ENCODE measurements around the gene OTOS. TPM values are rescaled to one million over a fixed set of nuclear protein-coding genes. Genes with fewer than 3 reads are reported as not detected.

Gene OTOS
- total RNA-seq, 1 donor from 2014 or later: not detected

DNA sequence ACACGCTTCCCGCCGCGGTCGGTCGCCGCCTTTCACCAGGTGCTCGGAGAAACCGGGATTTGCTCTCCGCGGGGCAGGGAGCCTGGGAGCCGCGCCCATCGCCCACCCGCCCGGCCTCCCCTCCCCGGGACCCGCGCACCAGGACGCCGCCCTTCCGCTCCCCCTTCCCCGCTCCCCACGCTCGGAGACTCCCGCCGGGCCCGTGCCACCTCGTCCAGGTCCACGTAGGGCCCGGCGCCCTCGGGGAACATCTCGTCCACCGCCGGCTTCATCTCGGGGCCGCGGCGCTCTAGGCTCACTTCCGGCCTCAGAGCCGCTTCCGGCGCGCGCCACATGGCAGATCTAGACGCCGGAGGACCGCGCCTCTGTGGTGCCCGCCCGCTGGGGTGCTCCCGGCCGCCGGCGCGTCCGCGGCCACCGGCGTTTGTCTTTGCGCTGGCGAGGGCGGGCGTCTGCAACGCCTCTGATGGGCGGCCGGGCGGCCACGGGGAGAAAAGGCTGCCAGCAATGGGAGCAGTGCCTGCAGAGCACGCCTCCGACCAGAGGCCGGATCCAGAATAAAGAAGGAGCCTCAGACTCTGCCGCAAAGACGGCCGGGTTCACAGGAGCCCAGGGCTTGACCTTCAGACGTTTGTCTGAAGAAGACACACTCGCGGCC, 4.3 kb downstream of the OTOS start, which contains the start of gene COPS9:
COPS9 (minus strand) TSS at position 293 of the 658 bp plus-strand sequence; CDS start at position 272, 21 bp downstream.
- peak; percentile 32 for DNase-seq

DNA sequence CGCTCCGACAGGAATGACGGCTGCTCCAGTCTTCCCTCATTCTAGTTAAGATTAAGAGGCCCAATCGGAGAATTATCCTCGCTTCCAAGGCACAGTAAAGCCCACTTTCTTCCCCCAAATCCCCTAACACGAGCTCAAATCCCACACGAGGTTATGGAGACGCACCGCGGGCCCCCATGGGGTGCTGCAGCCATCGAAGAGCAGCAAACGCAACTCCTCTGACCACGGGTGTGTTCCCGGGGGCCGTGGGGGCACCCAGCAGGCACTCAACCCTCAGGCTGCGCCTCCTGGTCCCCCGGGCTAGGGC, 4.8 kb downstream of the OTOS start:
- DNase-seq: no peak

DNA sequence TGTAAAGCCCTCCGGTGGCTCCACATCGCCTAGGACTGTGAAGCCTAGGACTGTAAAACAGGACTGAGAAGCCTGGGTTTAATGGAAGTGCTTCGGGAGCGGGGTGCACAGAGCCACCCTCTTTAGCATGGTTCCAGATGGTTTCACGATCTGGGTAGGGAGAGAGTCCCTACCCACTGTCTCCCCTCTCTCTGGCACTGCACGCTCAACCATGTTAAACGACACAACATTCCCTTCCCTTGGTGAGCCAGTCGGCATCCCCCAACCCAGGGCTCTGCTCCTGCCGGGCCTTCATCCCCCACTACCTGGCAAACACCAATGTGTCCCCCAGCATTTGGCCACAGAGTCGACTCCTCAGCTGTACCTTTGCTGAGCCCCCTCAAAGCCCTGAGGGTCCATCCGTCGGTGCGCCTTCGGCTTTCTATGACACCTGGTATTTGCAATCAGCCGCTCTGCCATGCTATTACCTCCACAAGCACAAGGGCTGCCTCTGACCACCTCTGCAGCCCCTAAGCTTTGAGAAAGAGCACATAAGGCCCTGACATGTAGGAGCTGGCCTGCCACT, 5.4 kb downstream of the OTOS start:
- no peak for DNase-seq

DNA sequence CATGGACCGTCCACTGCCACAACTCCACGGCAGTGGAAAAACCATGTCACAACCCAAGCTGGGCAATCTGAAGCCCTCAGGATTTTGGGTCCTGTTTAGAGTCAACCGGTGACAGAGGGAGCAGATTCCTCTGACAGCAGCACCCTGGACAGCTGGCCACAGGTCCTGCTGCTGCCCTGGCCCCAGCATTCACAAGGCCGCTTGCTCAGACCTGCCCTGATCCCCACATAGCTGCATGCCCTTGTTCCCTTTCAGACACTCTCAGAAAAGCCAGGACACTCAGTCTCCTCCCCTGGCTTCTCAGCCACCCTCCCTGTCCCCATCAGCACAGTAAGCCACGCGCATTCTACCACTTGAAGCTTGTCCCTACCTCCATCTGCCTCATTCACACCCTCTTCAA, 6.0 kb downstream of the OTOS start:
- no peak for DNase-seq

DNA sequence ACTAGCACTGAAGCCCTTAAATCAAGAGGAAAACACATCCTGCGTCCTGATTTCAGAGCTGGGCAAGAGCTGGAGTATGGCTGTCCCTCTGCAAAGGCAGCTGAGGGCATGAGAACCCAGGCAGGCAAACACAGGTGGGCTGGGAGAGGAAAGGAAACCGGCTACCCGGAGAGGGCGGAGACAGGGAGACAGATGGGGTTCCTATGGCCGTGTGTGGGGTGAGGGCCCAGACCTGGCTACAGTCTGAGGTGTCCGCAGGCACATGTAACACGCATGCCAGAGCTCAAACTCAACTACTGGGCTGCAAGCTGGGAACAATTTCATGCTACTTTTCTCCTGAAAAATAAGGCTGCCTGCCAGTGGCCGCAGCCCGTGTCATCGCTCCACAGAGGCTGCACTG, 7.1 kb downstream of the OTOS start:
- DNase-seq: no peak

DNA sequence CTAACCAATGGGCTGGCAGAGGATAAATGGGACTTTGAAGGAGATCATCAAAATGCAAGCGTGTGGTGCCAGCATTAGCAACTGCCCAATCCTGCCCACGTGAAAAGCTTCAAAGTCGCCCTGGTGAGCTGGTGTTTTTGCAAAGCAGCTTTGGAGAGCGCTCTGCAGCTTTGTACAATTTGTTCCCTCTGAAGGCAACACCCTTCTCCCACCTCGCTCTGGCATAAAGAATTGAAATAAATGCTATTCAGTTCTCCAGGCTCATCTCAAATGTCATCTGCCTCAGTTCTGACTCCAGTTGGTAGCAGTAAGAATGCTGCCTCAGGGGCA, 7.8 kb downstream of the OTOS start:
- DNase-seq: no peak

DNA sequence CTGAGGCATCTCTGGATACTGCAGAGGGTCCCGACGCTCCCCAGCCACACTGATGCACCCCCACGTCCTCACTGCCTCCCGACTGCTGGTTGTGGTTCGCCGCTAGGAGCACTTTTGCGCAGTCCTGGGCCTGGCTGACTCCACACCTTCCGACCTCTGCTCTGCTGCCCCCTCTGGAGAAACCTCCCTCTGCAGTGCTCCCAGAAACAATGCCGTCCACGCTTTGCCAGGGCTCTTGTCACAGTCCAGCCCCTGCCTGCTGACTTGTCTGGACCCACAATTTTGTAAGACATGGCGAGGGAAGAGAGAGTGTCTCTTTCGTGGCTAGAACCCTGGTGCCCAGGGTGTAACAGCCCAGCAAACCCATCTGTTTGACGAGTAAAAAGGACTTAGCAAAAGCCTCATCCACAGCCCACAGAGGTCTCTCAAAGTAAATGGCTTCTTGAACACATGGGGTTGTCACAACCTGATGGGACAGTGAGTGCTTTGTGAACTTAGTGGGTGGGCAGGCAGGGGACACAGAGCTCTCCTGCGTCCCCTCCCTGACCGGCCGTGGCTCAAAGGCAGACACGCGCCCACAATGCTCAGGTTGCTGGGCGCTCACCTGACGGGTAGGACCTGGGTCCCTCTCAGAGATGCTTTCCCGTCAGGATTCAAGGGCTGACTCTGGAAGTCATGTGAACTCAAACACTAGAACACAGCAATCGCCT, 8.4 kb downstream of the OTOS start:
- no peak for DNase-seq

DNA sequence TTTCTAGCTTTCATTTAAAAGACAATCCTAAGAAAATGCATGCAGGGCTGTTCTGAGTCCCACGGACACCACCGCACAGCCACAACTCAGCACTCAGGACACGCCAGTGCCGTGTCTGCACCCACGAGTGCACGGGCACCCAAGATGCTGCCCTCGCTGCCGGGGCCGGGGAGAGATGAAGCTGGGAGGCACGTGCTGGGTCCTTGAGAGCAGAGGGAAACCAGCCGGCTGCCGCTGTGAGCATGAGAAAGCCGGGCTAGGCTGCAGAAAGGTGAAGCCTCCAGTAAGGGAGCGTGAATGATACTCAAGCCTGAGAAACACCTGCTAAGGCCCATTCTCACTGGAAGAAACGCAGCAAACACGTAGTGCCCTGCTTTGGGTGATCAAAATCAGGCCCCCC, 9.2 kb downstream of the OTOS start:
- DNase-seq: no peak

DNA sequence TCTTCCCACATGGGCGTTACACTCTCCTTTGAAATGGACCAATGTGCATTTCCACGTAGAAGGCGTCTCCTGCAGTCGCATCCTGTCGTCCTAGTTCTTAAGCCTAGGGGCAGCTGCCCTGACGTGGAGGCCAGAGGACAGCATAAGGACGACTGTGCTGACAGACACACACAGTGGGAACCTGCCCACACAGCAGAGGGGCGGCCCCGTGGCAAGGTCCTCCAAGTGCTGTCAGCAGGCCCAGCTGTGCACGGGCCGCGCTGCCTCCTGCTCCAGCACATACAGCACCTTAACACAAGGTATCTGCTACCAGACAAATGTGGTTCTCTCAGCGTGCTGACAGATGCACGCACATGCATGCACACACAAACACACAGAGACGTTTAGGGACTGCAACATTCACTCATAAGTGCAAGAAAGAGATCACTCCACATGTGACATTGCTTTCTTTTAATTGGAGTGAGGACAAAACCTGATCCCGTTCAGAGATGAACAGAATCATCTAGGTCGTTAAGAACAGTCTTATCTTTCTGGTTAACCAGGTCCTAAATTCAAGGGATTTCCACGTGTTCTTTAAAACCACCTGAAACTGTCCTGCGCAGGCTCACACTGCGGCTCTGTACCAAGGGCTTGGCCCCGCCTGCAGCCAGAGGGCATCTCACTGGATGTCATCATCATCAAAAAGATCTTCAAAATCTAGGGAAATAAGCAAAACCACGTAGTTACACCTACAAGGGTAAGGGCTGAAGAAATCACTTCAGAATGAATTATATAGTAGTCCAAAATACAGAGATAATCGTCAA, 9.9 kb downstream of the OTOS start:
- no peak for DNase-seq

DNA sequence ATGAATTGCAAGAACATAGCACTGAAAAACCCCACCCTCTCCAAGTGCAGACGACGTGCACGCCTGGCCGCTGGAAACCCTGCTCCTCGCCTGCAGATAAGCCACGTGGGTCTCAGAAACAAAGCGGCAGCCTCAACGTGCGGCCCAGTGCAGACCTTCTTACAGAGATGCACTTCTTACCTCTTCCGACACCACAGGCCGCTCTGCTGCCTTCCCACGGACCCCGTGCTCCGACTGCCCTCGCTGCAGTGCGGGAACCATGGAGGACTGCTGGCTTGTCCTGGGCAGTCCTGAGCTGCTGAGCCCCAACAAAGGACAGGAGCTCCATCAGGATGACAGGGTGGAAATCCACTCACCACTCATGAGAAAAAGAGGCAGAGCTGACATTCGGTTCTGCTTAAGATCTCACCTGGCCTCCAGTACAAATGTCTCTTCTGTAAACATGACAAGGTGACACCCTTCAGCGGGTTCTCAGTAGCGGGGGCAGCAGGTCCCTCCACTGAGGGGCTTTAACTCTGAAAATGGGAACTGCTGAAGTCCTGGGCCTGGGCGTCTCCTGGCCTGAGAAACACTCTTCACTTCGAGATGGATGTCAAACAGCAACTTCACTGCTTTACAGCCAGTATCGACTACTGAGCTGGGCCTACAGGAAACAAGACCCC, 10.6 kb downstream of the OTOS start:
- no peak for DNase-seq

DNA sequence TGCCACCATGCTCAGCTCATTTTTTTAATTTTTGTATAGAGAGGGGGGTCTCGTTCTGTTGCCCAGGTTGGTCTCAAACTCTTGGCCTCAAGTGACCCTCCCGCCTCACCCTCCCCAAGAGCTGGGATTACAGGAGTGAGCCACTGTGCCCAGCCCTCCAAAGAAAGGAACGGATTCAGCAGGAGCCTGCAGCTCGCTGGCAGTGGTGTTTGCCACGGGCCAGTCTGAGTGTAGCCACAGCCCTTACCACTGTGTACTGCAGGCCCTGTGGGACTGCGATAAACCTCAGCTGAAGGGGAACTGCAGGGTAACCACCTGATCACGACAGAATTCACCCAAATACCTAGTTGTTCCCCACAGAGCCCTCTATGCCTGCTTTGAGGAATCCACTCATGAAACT, 11.1 kb downstream of the OTOS start:
- DNase-seq: no peak

DNA sequence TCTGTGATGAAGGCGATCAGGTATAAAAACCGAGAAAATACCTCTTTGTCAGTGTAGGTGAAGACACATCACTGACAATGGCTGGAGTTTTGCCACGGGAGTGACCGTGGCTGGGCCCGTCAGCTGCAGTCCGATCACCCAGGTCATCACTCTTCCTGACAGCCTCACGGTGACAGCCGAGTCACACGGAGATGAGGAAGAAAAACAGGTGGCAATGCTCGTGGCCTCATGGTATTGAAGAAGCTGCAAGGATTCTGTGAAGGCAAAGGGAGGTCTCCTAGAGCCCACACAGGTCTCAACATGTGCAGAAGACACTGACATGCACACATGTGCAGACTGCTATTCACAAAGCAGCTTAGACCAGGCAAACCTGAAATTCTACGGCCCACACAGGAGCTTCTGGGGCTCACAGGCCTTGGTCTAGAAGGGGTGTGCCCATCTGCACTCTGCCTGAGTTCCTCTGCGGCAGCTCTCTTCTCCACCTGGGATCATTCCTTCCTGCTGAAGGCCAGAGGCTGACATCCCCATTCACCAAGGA, 11.8 kb downstream of the OTOS start:
- DNase-seq: no peak

DNA sequence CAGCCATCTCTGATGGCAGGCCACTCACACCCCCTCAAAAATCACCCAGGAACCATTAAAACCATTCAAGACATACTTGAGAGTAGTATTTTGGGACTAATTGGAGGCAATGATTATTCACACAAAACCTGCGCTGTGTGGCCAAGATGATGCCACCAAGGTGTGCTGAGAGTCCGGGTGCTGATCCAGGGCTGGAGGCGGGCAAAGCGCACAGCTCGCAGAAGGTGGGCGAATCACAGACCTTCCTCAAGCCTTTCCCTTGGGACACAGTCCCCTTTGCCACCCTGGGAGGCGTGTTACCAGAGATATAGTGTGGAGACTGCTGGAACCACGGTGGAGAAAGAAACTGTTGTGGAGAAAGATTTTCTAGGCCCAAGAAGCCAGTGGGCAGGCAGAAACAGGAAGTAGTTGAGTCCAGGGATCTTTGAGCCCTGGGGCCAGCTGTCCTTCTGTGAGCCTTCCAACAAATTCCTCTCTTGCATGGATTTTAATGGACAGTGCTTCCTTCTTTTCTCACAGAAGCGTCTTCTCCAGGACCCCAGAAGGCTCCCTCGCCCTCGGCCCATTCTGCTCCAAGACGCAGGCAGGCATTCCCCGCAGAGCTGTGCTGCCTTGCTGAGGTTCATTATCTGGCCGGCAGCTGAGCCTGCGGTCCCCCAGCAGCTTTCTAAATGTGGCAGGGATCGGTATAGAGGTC, 12.4 kb downstream of the OTOS start:
- DNase-seq: no peak

DNA sequence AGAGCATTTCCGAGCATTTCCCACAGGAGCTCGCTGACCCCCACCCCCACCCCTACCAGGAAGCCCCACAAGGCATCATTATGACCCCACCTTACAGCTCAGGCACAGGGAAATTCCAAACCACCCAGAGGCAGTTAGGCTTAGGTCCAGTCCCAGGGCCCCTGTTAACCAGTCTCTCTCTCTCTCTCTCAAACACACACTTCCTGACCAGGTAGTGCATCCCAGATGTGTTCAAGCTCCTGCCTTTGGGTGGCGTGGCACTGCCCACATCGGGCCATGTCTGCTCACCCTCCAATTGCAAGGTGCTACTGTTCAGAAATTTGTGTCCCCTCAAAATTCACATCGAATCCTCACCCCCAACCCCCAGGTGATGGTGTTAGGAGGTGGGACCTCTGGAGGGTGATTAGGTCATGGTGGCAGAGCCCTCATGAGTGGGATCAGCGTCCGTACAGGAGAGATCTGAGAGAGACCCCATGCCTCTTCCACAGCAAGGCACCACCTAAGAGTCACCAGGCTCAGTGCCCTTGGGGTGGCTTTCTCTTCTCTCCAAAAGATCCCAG, 13.2 kb downstream of the OTOS start:
- DNase-seq: no peak

DNA sequence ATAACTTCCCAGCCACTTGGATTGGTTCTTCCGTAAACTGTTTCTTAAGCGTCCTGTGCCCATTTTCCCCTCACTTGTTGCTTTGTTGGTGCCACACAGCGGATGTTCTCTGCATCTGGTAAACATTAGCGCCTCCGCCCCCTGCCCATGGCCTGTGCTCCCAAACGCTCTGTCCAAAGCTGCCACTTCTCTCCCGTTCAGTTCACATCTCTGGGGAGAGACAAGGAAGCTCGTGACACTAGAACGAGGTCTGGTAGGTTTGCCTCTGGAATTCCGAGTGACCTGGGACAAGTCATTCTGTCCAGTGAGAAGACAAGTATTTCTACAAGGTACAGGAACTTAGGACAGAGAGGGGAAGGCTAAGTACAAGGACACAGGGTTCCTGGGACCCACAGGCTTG, 13.7 kb downstream of the OTOS start:
- DNase-seq: no peak

DNA sequence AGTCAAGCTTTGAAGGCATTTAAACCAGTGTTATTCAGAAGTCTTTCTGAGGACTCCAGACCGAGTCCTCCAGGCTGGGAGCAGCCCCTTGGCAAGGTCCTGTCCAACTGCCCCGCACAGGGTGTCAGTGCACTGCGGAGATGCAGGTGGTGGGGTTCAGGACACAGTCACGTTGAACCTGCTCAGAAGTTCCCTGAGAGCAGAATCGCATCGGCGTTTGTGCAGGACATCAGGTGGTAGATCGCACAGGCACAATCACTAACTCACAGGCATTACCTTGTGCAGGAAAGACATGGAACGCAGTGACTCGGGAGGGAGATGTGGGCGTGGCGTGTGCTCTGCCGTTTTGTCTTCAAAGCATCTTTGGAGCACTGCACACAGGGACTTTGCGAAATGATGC, 14.7 kb downstream of the OTOS start:
- no peak for DNase-seq

DNA sequence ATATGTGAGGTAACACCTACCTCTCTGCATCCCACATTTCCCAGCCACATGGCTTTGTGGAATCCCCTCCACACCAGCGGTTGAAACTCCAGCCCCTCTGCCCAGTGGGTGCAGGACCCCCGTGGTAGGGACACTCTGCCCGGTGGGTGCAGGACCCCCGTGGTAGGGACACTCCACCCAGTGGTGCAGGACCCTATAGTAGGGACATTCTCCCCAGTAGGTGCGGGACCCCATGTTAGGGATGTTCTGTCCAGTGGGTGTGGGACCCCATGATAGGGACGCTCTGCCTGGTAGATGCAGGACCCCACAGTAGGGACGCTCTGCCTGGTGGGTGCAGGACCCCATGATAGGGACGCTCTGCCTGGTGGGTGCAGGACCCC, 15.8 kb downstream of the OTOS start:
- no peak for DNase-seq

DNA sequence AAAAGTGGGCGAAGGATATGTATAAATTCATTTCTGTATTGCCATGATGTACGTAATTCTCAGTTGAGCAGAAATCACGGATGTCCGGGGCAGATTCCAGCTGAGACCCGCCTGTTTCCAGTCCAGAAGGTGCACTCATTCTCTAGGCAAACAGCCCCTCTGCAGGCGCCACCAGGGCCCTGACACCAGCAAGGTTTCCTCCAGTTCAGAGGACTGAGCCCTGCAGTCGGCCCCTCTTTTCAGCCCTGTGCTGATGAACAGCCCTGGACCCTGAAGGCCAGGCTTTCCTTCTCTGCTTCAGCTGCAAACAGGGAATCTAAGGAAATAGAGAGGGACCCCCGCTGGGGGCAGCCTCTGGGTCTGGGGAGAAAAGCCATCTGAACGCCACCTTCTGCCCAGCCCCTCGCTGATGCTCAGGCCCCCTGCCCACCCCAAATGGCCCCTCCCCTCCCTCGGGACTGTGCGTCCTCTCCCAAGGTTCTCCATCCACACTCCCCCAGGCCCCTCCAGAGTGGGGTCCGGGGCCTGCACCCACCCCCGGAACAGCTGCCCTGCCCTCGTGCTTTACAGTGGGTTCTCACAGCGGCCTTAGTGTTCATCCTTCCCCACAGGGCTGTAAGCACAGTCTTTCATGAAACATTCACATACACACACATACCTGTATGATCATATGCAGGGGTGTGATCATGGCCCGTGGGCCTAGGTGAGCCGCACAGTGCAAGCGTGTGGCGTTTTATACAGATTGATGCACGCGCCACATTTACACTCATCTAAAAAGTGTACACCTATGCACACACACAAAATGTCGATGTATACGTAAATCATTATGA, 16.4 kb downstream of the OTOS start:
- DNase-seq: no peak

DNA sequence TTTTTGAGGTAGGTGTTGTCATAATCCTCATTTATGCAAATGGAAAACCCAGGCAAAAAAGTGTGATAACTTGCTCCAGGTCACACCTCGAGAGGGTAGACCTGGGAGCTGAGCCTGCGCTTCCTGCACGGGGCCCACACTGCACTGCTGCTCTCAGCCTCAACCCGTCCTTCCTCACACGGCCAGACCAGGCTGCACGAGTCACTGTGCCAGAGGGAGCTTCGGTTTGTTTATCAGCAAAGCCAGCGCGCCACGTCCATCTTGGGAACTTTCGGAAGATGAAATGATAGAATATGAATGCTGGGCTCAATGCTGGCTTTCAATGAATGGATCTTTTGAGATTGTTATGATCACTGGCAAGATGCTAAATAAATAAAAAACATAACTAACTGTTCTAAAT, 18.8 kb downstream of the OTOS start:
- DNase-seq: no peak

DNA sequence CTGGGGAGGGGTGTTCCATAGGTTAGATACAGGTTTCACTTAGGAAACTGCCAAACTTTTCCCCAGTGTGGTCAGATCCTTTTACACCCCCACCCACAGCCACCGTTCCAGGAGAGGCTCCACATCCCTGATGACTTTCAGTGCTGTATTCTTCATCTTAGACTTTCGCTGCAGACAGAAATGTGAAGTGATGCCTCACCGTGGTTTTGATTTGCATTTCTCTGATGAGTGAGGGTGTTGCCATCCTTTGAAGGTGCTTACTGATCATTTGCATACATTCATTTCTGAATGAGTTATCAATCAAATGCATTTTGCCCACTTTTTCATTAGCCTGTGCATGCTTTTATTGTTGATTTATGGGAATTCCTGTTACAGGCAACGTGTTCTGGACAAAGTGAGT, 19.3 kb downstream of the OTOS start:
- DNase-seq: no peak

DNA sequence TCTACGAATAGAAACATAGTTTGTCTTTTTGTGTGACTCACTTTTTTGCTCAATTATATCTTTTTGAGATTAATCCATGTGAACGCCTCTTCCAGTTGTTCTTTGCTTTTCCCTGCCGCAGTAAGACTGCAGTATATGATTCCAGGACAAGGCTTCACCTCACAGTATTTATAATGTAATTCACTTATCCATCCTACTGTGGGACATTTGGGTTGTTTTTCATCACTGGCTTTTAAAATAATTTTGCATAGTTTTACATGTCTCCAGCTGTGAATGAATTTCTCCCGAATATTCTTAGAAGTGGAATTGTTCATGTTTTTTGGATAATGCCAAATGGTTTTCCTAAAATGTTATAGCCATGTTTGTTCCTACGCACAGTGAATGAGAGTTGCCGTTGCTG, 26.2 kb downstream of the OTOS start:
- DNase-seq: no peak

Data from skin of body (tissue), 2 donors.